Omental fat pad (tissue), 4 donors: ENCODE measurements around the gene BAMBI. TPM values are rescaled to one million over a fixed set of nuclear protein-coding genes. Genes with fewer than 3 reads are reported as not detected.

Source experiments
- ATAC-seq: fragments of 150-250 bp; one replicate; pipeline ENCODE4 v1.9.1; 2016; ENCODE audit warnings: mild to moderate bottlenecking, moderate library complexity; ENCODE audit not compliant: low FRiP score
- DNase-seq: peaks from one replicate; pipeline ENCODE4 v3.0.0-alpha.2; 2019; ENCODE audit warnings: low spot score
- small RNA-seq: library from RNA; depleted of rRNA; stranded (forward); fragments of <200 nt; gene quantifications from one replicate; pipeline ENCODE3, GENCODE V24; 2016
- total RNA-seq, 4 donors: library from RNA; depleted of rRNA; stranded (reverse); fragments of >200 nt; gene quantifications; one replicate each; pipeline ENCODE4 v1.1.0, GENCODE V29; 2016
- TF ChIP-seq, protein P1 (sequence below), 3 donors: fragments of 450-650 bp; IDR thresholded peaks; one replicate each; pipeline ENCODE4 v1.5.1; 2016 to 2017; ENCODE audit warnings: antibody characterized with exemption in 3 of 3, mild to moderate bottlenecking in 3 of 3, moderate library complexity in 2 of 3

The BAMBI gene
- total RNA-seq, 4 donors from 2014 or later: 6.9 to 20.5 (median 13.3) TPM

GRCh38 chr10:28722065-28722803 is 44.9 kb downstream of the BAMBI start:
- no peak for DNase-seq
- TF ChIP-seq, protein P1, sequence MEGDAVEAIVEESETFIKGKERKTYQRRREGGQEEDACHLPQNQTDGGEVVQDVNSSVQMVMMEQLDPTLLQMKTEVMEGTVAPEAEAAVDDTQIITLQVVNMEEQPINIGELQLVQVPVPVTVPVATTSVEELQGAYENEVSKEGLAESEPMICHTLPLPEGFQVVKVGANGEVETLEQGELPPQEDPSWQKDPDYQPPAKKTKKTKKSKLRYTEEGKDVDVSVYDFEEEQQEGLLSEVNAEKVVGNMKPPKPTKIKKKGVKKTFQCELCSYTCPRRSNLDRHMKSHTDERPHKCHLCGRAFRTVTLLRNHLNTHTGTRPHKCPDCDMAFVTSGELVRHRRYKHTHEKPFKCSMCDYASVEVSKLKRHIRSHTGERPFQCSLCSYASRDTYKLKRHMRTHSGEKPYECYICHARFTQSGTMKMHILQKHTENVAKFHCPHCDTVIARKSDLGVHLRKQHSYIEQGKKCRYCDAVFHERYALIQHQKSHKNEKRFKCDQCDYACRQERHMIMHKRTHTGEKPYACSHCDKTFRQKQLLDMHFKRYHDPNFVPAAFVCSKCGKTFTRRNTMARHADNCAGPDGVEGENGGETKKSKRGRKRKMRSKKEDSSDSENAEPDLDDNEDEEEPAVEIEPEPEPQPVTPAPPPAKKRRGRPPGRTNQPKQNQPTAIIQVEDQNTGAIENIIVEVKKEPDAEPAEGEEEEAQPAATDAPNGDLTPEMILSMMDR (IDR thresholded peaks at IDR 0.05): no peak

GRCh38 chr10:28728366-28728765 is 51.0 kb downstream of the BAMBI start:
- ATAC-seq: no peak
- TF ChIP-seq, protein P1 (IDR thresholded peaks at IDR 0.05): no peak
- DNase-seq: no peak

More at GRCh38 chr10:28722065-28722803, 44.9 kb downstream of the BAMBI start:
- ATAC-seq: peak; percentile 48

DNA sequence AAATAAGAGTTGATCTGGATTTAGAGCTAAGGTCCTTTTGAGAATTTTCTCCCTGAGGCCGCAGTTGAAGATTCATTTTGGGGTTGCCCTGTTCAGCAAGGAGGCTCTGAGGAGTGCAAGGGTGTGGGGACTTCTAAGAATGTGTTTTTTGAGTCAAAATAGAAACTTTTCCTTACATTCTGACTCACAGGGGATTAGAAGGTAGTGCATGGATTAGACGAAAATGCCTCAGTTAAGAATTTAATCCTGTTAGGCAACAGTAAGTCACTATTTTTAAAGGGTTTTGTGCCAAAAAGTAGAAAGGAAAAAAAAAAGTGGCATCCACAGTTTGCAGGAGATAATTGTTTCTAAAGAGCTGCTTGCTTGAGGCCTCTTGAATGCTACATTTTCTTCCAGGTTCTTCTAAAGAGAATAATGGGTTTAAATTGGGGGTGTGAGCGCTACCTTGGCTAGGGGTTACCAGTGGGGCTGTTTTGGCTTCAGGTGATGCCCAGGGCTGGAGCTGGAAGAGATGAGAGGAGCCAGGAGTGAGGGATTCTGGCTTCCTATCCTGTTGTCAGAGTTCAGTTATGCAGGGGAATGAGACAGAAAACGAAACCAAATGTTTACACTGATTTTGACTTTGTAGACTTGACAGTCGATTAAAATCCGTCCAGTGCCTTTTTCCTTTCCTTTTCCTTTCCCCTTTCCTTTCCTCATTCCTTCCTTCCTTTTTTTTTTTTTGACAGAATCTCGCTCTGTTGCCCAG is 52.9 kb downstream of the BAMBI start:
- TF ChIP-seq, protein P1 (IDR thresholded peaks at IDR 0.05): no peak
- peak; percentile 67 for ATAC-seq
- no peak for DNase-seq

DNA sequence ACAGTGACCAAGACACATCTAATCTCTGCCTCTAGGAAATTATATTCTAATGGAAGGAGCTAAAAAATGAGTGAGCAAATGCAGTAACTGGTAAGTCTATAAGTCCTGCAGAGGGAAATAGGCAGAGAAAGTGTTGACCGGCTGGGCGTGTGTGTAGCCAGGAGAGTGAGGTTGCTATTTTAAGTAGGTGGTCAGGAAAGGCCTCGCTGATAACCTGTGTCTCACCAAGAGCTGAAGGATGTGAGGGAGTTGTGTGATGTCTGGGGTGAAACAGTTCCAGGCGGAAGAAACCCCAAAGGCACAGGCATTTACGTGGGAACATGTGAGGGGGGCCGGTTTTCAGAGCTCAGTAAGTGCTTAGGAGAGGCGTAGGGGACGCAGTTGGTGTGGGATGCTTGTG is 54.8 kb downstream of the BAMBI start:
- no peak for ATAC-seq

More for the DNA sequence above, 54.8 kb downstream of the BAMBI start:
- TF ChIP-seq, protein P1 (IDR thresholded peaks at IDR 0.05): no peak
- DNase-seq: no peak

Small RNAs within 50 kb of the gene (small RNA-seq; reads per million reads assigned to genes)
- gene RNU4ATAC6P (not detected), gene RNU6-1067P (not detected)

Other genes starting within 250 kb of the BAMBI start
- gene WAC, start 144.4 kb upstream of the BAMBI start, total RNA-seq: 100 to 1,000 TPM; 107 to 117 (median 113) TPM